OCI-M2 (cell line): ENCODE data around the gene CDC25B.

Experiments
- DNase-seq: peaks from one replicate; lab custom pipeline; 2025; ENCODE audit not compliant: unreplicated experiment; lab: John Stamatoyannopoulos, UW

The CDC25B gene

GRCh38 chr20:3795511-3796468, at the start of gene CDC25B:
Gene CDC25B (plus strand): TSS chr20:3796310. CDS start chr20:3796532, 222 bp downstream.
- peak; percentile 54 for DNase-seq

- no peak for DNase-seq
Measured at GRCh38 chr20:3747471-3747870, 48.6 kb upstream of the CDC25B start.

GRCh38 chr20:3748073-3748472, 48.0 kb upstream of the CDC25B start:
- no peak for DNase-seq

GRCh38 chr20:3749087-3749688, 46.9 kb upstream of the CDC25B start:
- no peak for DNase-seq

- DNase-seq, result no peak
Measured at GRCh38 chr20:3749689-3750531, 46.2 kb upstream of the CDC25B start.

GRCh38 chr20:3751305-3751674, 44.8 kb upstream of the CDC25B start:
- no peak for DNase-seq

GRCh38 chr20:3751675-3752385, 44.3 kb upstream of the CDC25B start:
- no peak for DNase-seq

- no peak for DNase-seq
Measured at GRCh38 chr20:3752386-3752759, 43.7 kb upstream of the CDC25B start.

GRCh38 chr20:3753098-3753497, 43.0 kb upstream of the CDC25B start:
- DNase-seq, result peak; percentile 41

- no peak for DNase-seq
Measured at GRCh38 chr20:3753501-3754275, 42.4 kb upstream of the CDC25B start.

GRCh38 chr20:3754276-3754630, 41.9 kb upstream of the CDC25B start:
- DNase-seq, result no peak

- no peak for DNase-seq
Measured at GRCh38 chr20:3755269-3755668, 40.8 kb upstream of the CDC25B start.

GRCh38 chr20:3755814-3756480, 40.2 kb upstream of the CDC25B start:
- DNase-seq, result no peak

GRCh38 chr20:3757268-3757667, 38.8 kb upstream of the CDC25B start:
- no peak for DNase-seq

- DNase-seq, result no peak
Measured at GRCh38 chr20:3758566-3758965, 37.5 kb upstream of the CDC25B start.

- DNase-seq, result no peak
Measured at GRCh38 chr20:3759316-3759823, 36.7 kb upstream of the CDC25B start.

GRCh38 chr20:3759884-3760283, 36.2 kb upstream of the CDC25B start:
- DNase-seq, result no peak

GRCh38 chr20:3760655-3761348, 35.3 kb upstream of the CDC25B start:
- no peak for DNase-seq
